K562 (cell line): ENCODE data around the gene SBK1. TPM values are rescaled to one million over a fixed set of nuclear protein-coding genes. Genes with fewer than 3 reads are reported as not detected.
"Not testable (repeated sequence)": the region's sequence is repeated elsewhere in the genome, so short reads cannot be mapped to it uniquely, and the experiment has no call there.

Experiments
- ATAC-seq: fragments of 200-7000 bp; cut with Tn5 transposase; 3 replicates; pipeline ENCODE4 v1.9.1; 2020; ENCODE audit warnings: moderate library complexity
- BruUV-seq: library from RNA; stranded (reverse); fragments of 400-500 nt; replicated peaks from 2 replicates; lab custom pipeline; 2021; lab: Mats Ljungman, UMichigan
- CTCF ChIA-PET: fragments of 300-600 bp; formaldehyde crosslinking; extraction: SDS; loops from one replicate; lab custom pipeline; 2021; ENCODE audit warnings: low intra/inter-chr PET ratio; lab: Yijun Ruan, JAX
- POLR2A ChIA-PET: fragments of 300-600, 350-650 bp; sonication (Branson Sonifier 250); formaldehyde crosslinking; extraction: SDS; loops from one replicate; lab custom pipeline; 2021; ENCODE audit warnings: antibody characterized with exemption, inconsistent platforms; lab: Yijun Ruan, JAX
- DNase-seq, 4 experiments: peaks; one replicate each; pipeline versions ENCODE4 v3.0.0 to v3.0.0-alpha.2; 2011 to 2018; ENCODE audit warnings: low spot score in 3 of 4, mixed read lengths in 3 of 4; ENCODE audit errors: extremely low read depth in 1 of 4
- FAIRE-seq: peaks from 2 replicates; lab custom pipeline; 2011; peaks lifted over from hg19 to GRCh38; lab: Jason Lieb, UNC
- H2AFZ ChIP-seq: 2 replicates; pipeline ENCODE4 v1.6.0; 2011; ENCODE audit warnings: low read depth, low read length, control low read depth, inconsistent platforms
- H3K27ac ChIP-seq: fragments of 200-600 bp; 3 replicates; pipeline ENCODE4 v1.8.0; 2011; ENCODE audit warnings: low read depth, mild to moderate bottlenecking, control low read depth, inconsistent platforms, low read length, moderate library complexity, mixed read lengths; ENCODE audit errors: extremely low read depth
- H3K27me3 ChIP-seq, 2 experiments: fragments of 300-600 bp in 1 of 2; 2 replicates in 1 of 2; 3 replicates in 1 of 2; pipeline versions ENCODE4 v1.6.0 to v1.8.0; 2011; ENCODE audit warnings: inconsistent platforms in 2 of 2, low read length in 2 of 2, mild to moderate bottlenecking in 1 of 2, mixed read lengths in 1 of 2, moderate library complexity in 1 of 2; ENCODE audit not compliant: control insufficient read depth in 2 of 2, insufficient read depth in 2 of 2
- H3K36me3 ChIP-seq: fragments of 300-600 bp; 3 replicates; pipeline ENCODE4 v1.8.0; 2011; ENCODE audit warnings: mild to moderate bottlenecking, low read length, inconsistent platforms; ENCODE audit not compliant: control insufficient read depth, insufficient read depth
- H3K4me1 ChIP-seq, 2 experiments: fragments of 200-600 bp in 1 of 2; replicated peaks in 1 of 2; 2 replicates in 1 of 2; 3 replicates in 1 of 2; pipeline versions ENCODE4 v1.5.1 to v1.8.0; 2011; ENCODE audit warnings: inconsistent platforms in 2 of 2, low read length in 2 of 2, mild to moderate bottlenecking in 1 of 2, mixed read lengths in 1 of 2, moderate library complexity in 1 of 2; ENCODE audit not compliant: control insufficient read depth in 2 of 2, insufficient read depth in 2 of 2
- H3K4me2 ChIP-seq: 2 replicates; pipeline ENCODE4 v1.6.1; 2011; ENCODE audit warnings: low read length, control low read depth, inconsistent platforms, mixed read lengths; ENCODE audit not compliant: insufficient read depth
- H3K4me3 ChIP-seq: fragments of 200-600 bp; sonication (generic), shearing (Covaris generic); 2 replicates; pipeline ENCODE4 v1.5.1; 2016; ENCODE audit warnings: control low read depth, inconsistent platforms
- H3K79me2 ChIP-seq: fragments of 200-600 bp; 3 replicates; pipeline ENCODE4 v1.8.0; 2011; ENCODE audit warnings: low read length, inconsistent platforms; ENCODE audit not compliant: control insufficient read depth, insufficient read depth
- H3K9ac ChIP-seq, 2 experiments: 2 replicates each; pipeline versions ENCODE4 v1.6.0 to v1.6.1; 2011; ENCODE audit warnings: low read depth in 2 of 2, low read length in 2 of 2, control low read depth in 1 of 2, inconsistent platforms in 1 of 2, mild to moderate bottlenecking in 1 of 2, mixed read lengths in 1 of 2; ENCODE audit not compliant: insufficient read depth in 1 of 2
- H3K9me1 ChIP-seq: one replicate; pipeline ENCODE4 v1.6.0; 2011; ENCODE audit warnings: inconsistent platforms, mild to moderate bottlenecking, low read length, moderate library complexity; ENCODE audit not compliant: control insufficient read depth, insufficient read depth
- H3K9me3 ChIP-seq: replicated peaks from 2 replicates; pipeline ENCODE4 v1.5.1; 2011; ENCODE audit warnings: low read depth, low read length, inconsistent platforms; ENCODE audit not compliant: control insufficient read depth, insufficient read depth
- H4K20me1 ChIP-seq: replicated peaks from 2 replicates; pipeline ENCODE4 v1.6.1; 2011; ENCODE audit warnings: low read length, inconsistent platforms, mixed read lengths; ENCODE audit not compliant: control insufficient read depth, insufficient read depth
- AFF4 ChIP-seq: sonication (generic); formaldehyde crosslinking; IDR thresholded peaks from 2 replicates; pipeline ENCODE4 v1.8.0; 2023; ENCODE audit warnings: mild to moderate bottlenecking, missing genetic modification reagents
- BRD9 ChIP-seq: fragments of 450-650 bp; IDR thresholded peaks from 2 replicates; pipeline ENCODE4 v1.6.1; 2018; ENCODE audit warnings: low read depth; ENCODE audit not compliant: partially characterized antibody
- CTBP1 ChIP-seq: fragments of 450-650 bp; IDR thresholded peaks from 2 replicates; pipeline ENCODE4 v1.6.1; 2016; ENCODE audit warnings: borderline replicate concordance
- MTA1 ChIP-seq: fragments of 450-650 bp; IDR thresholded peaks from 2 replicates; pipeline ENCODE4 v1.6.1; 2017; ENCODE audit warnings: borderline replicate concordance
- PRMT5 ChIP-seq: sonication (generic); formaldehyde crosslinking; IDR thresholded peaks from 2 replicates; pipeline ENCODE4 v1.5.0; 2020; ENCODE audit warnings: missing genetic modification reagents
- RBBP5 ChIP-seq: fragments of 200-600 bp; sonication (generic); IDR thresholded peaks from 2 replicates; pipeline ENCODE4 v1.6.1; 2012; ENCODE audit warnings: borderline replicate concordance, mild to moderate bottlenecking, low read length, control low read depth, inconsistent platforms; ENCODE audit not compliant: insufficient read depth, poor library complexity, severe bottlenecking
- ZKSCAN3 ChIP-seq: fragments of 250-450 bp; sonication (Bioruptor Pico); IDR thresholded peaks from 2 replicates; pipeline ENCODE4 v1.4.0; 2020
- ZNF175 ChIP-seq: fragments of 200-800 bp; sonication (Bioruptor generic); IDR thresholded peaks from 2 replicates; pipeline ENCODE4 v1.6.1; 2016; ENCODE audit warnings: low read depth, mild to moderate bottlenecking, missing genetic modification characterization, missing compliant biosample characterization
- ZNF408 ChIP-seq: fragments of 250-450 bp; sonication (Bioruptor Pico); IDR thresholded peaks from 2 replicates; pipeline ENCODE4 v1.4.0; 2020; ENCODE audit warnings: low read depth, mild to moderate bottlenecking, moderate library complexity
- ZNF436 ChIP-seq: fragments of 250-450, 450-650 bp; sonication (Bioruptor Pico); formaldehyde crosslinking; IDR thresholded peaks from 2 replicates; pipeline ENCODE4 v1.7.0; 2020; ENCODE audit warnings: mild to moderate bottlenecking
- WGBS: fragments of 100-300 bp; shearing (Covaris generic); methylation state at CpG from one replicate; pipeline ENCODE4 v1.1.6; 2016; ENCODE audit warnings: low coverage, mixed read lengths; ENCODE audit not compliant: insufficient coverage; ENCODE audit errors: missing lambda C conversion rate; 5-methylcytosine and 5-hydroxymethylcytosine counted together
- in situ Hi-C: fragments of 300-500 bp; cut with MboI; formaldehyde crosslinking; loops from 4 replicates; pipeline ENCODE4 v1.15.0; 2018; ENCODE audit warnings: inconsistent platforms, mixed read lengths
- intact Hi-C: fragments of 100-400 bp; cut with micrococcal nuclease; formaldehyde crosslinking; loops from 2 replicates; pipeline ENCODE4 v1.14.2; 2022
- polyA plus RNA-seq, 8 experiments: library from polyadenylated mRNA; depleted of rRNA in 4 of 8; stranded (reverse) in 5 of 8; unstranded in 3 of 8; fragments of >200 nt; fragmentation: Nextera tagmentation in 2 of 8; fragmentation: Illumina TruSeq in 1 of 8; extraction: Ambion mirVana in 2 of 8; extraction: Trizol in 1 of 8; gene quantifications; 2 replicates each; pipeline versions ENCODE4 v1.2.1 to v1.2.3, GENCODE V29; 2011 to 2014; ENCODE audit warnings: inconsistent platforms in 1 of 8, missing spikeins in 1 of 8
- total RNA-seq, 7 experiments: library from RNA; depleted of rRNA in 6 of 7; stranded (reverse); fragments of >200 nt in 6 of 7; fragmentation: Illumina TruSeq in 2 of 7; extraction: Trizol in 2 of 7; gene quantifications; 2 replicates each; pipeline versions ENCODE4 v1.2.1 to v1.2.3, GENCODE V29; 2011 to 2021; ENCODE audit warnings: low replicate concordance in 1 of 7
- TF ChIP-seq, protein P1 (sequence below): IDR thresholded peaks from 2 replicates; pipeline ENCODE4 v1.6.1; 2016; ENCODE audit warnings: missing genetic modification characterization, missing compliant biosample characterization
- TF ChIP-seq, protein P2 (sequence below): fragments of 450-650 bp; formaldehyde crosslinking; IDR thresholded peaks from 2 replicates; pipeline ENCODE4 v1.4.0; 2022; ENCODE audit warnings: missing genetic modification characterization

The SBK1 gene
- total and polyA plus RNA-seq, 9 of the 15 experiments (the other 6 are each of a cell fraction or from before 2014, with no cell fraction given) = 0.01 to 0.07 (median 0.03) TPM; not detected in 6

DNA sequence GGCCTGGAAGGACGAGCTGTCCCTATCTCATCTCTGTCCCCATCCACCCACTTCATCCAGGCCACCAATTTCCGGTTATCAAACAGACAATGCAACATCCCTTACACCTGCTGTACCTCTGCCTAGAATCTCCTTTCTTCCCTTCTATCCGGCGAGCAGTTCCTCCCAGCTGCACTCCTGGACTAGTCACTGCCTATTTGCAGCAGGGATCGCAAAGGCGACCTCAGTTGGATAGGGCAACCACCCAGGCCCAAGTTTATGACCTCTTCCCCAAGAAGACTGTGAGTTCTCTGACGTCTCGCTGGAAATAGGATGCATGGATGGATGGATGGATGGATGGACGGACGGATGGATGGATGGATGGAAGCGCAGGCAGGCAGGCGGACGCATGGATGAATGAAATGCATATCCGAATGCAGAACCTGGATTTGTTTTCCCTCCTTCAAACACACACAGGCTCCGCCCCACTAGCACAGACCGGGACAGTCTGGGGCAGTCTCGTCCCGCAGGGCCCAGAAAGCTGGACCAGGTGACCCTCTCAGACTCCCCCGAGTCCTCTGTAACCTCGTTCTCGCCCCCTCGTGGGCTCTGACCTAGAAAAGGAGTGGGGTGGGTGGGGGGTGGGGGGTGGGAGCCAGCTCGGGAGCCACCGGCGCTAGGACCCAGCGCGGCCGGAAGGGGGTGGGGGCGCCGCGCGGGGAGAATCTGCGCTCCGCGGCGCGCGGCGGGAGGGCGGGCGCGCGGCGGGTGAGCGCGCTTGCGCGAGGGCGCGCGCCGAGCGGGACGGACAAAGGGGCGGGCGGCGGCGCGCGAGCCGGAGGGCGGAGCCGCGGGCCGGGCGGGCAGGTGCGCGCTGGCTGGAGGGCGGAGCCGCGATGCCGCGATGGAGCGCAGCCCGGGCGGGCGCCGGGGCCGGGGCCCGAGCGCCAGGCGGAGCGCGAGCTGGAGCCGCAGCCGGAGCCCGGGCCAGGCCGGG is at the start of gene SBK1 (continued):
- TF ChIP-seq ZNF175 (CRISPR knock-in tag) = peak; percentile 58; the same call in 1 of the 2 replicates
- TF ChIP-seq RBBP5 = no peak
- TF ChIP-seq ZNF436 (CRISPR knock-in tag) = no peak
- no peak for TF ChIP-seq ZNF408 (CRISPR knock-in tag)
- no peak for TF ChIP-seq PRMT5 (CRISPR knock-in tag)
- no peak for TF ChIP-seq AFF4 (CRISPR knock-in tag)
- TF ChIP-seq, protein P1, sequence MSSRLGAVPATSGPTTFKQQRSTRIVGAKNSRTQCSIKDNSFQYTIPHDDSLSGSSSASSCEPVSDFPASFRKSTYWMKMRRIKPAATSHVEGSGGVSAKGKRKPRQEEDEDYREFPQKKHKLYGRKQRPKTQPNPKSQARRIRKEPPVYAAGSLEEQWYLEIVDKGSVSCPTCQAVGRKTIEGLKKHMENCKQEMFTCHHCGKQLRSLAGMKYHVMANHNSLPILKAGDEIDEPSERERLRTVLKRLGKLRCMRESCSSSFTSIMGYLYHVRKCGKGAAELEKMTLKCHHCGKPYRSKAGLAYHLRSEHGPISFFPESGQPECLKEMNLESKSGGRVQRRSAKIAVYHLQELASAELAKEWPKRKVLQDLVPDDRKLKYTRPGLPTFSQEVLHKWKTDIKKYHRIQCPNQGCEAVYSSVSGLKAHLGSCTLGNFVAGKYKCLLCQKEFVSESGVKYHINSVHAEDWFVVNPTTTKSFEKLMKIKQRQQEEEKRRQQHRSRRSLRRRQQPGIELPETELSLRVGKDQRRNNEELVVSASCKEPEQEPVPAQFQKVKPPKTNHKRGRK (tag) = no peak
- no peak for TF ChIP-seq ZKSCAN3 (CRISPR knock-in tag)
- TF ChIP-seq, protein P2, sequence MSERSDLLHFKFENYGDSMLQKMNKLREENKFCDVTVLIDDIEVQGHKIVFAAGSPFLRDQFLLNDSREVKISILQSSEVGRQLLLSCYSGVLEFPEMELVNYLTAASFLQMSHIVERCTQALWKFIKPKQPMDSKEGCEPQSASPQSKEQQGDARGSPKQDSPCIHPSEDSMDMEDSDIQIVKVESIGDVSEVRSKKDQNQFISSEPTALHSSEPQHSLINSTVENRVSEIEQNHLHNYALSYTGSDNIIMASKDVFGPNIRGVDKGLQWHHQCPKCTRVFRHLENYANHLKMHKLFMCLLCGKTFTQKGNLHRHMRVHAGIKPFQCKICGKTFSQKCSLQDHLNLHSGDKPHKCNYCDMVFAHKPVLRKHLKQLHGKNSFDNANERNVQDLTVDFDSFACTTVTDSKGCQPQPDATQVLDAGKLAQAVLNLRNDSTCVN = no peak
- TF ChIP-seq BRD9 = no peak
- TF ChIP-seq CTBP1 = peak; percentile 60; the same call in 1 of the 2 replicates
- TF ChIP-seq MTA1 = no peak

DNA sequence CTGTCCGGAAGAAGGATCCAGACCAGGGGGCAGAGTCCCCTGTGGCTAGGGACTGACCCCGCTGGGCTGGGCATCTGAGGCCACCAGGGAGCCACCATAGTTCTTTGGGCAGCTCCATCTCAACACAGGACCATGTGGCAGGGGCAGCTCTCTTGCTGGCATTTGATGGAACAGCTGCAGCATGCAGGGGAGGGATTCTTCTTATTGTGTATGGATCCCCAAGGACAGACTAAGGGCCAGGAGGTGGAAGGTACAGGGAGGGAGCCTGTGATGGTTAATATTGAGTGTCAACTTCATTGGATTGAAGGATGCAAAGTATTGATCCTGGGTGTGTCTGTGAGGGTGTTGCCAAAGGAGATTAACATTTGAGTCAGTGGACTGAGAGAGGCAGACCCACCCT is 42.8 kb upstream of the SBK1 start:
- intact Hi-C loops, FAIRE-seq, ATAC-seq, H4K20me1 ChIP-seq, BruUV-seq, H3K9me1 ChIP-seq, H3K9me3 ChIP-seq, H2AFZ ChIP-seq, H3K36me3 ChIP-seq, H3K27ac ChIP-seq, H3K79me2 ChIP-seq, H3K4me2 ChIP-seq, POLR2A ChIA-PET, H3K4me3 ChIP-seq, CTCF ChIA-PET, DNase-seq, in situ Hi-C loops, H3K4me1 ChIP-seq, H3K9ac ChIP-seq: not testable (repeated sequence)
- 4% methylated on average over 2 of the region's 2 CpGs for WGBS
- peaks cover 26 to 33% of the 10 kb centered on the region in 2 experiments for H3K27me3 ChIP-seq
